PFSK-1 (cell line): ENCODE results near the gene ZNF580. TPM values are rescaled to one million over a fixed set of nuclear protein-coding genes. Genes with fewer than 3 reads are reported as not detected.
A peak's percentile ranks its signal among the peaks of the same experiment; 100 is the strongest.

Experiments used
- FOXP2 ChIP-seq: optimal IDR thresholded peaks from 2 replicates; pipeline ENCODE3; 2011; ENCODE audit warnings: borderline replicate concordance, control low read depth, inconsistent platforms; ENCODE audit not compliant: insufficient read depth; ENCODE audit errors: extremely low read length, extremely low read depth
- POLR2AphosphoS5 ChIP-seq: IDR thresholded peaks from 2 replicates; pipeline ENCODE4 v1.6.1; 2012; ENCODE audit warnings: low read depth, mild to moderate bottlenecking, control low read depth, low read length, moderate library complexity
- REST ChIP-seq, 2 experiments: IDR thresholded peaks; 2 replicates each; pipeline versions ENCODE4 v1.6.1 to v1.8.0; 2011 to 2012; ENCODE audit warnings: low read depth in 2 of 2, low read length in 2 of 2, control low read depth in 1 of 2, inconsistent platforms in 1 of 2, mild to moderate bottlenecking in 1 of 2, moderate library complexity in 1 of 2; ENCODE audit not compliant: insufficient read depth in 1 of 2
- SIN3A ChIP-seq: IDR thresholded peaks from 2 replicates; pipeline ENCODE4 v1.6.1; 2012; ENCODE audit warnings: mild to moderate bottlenecking, low read length, moderate library complexity, borderline replicate concordance; ENCODE audit not compliant: insufficient read depth
- TAF1 ChIP-seq: IDR thresholded peaks from 2 replicates; pipeline ENCODE4 v1.6.1; 2012; ENCODE audit warnings: low read length, control low read depth, borderline replicate concordance; ENCODE audit not compliant: insufficient read depth
- polyA plus RNA-seq: library from polyadenylated mRNA; unstranded; fragments of >200 nt; gene quantifications from one replicate; pipeline ENCODE4 v1.2.1, GENCODE V29; 2012; ENCODE audit warnings: low read depth, missing spikeins; ENCODE audit not compliant: insufficient read length

Gene ZNF580
- polyA plus RNA-seq, result 70.4 TPM

- TF ChIP-seq FOXP2, result peak; percentile 26
- no peak for TF ChIP-seq REST (IDR thresholded peaks at IDR 0.05; ENCODE audit: insufficient read depth in 1 of 2, low read depth in 2 of 2, low read length in 2 of 2)
- TF ChIP-seq SIN3A, result no peak
- TF ChIP-seq TAF1, result 0 out of 2 replicates have a peak, but pooled peaks have one; percentile 51
- TF ChIP-seq POLR2AphosphoS5, result no peak
These were observed at the start of gene ZNF580 for GRCh38 chr19:55640577-55641425. ZNF580 (plus strand) TSS chr19:55641002; CDS start chr19:55642509, 1,507 bp downstream.

GRCh38 chr19:55591555-55591954 is 49.2 kb upstream of the ZNF580 start:
- TF ChIP-seq FOXP2 (no peak), TAF1 (no peak), REST (IDR thresholded peaks at IDR 0.05; ENCODE audit: insufficient read depth in 1 of 2, low read depth in 2 of 2, low read length in 2 of 2) (no peak), SIN3A (no peak), POLR2AphosphoS5 (no peak)

GRCh38 chr19:55592391-55593090 is 48.3 kb upstream of the ZNF580 start:
- TF ChIP-seq REST (IDR thresholded peaks at IDR 0.05; ENCODE audit: insufficient read depth in 1 of 2, low read depth in 2 of 2, low read length in 2 of 2) (no peak), SIN3A (no peak), FOXP2 (no peak), POLR2AphosphoS5 (no peak), TAF1 (no peak)

GRCh38 chr19:55593096-55593772 is 47.6 kb upstream of the ZNF580 start:
- TF ChIP-seq FOXP2, result no peak
- TF ChIP-seq SIN3A, result no peak
- TF ChIP-seq TAF1, result no peak
- TF ChIP-seq REST (IDR thresholded peaks at IDR 0.05; ENCODE audit: insufficient read depth in 1 of 2, low read depth in 2 of 2, low read length in 2 of 2), result no peak
- no peak for TF ChIP-seq POLR2AphosphoS5
